GM12875 (cell line): ENCODE measurements around the gene IFFO2.

Experiments used
- H3K4me3 ChIP-seq: one replicate; pipeline ENCODE4 v1.5.1; 2011; ENCODE audit warnings: low read depth, low read length, control low read depth
- TF ChIP-seq, protein P1 (sequence below): IDR thresholded peaks from 2 replicates; pipeline ENCODE4 v1.5.1; 2011; ENCODE audit warnings: low read depth, mild to moderate bottlenecking, control low read depth, inconsistent platforms, low read length, moderate library complexity, borderline replicate concordance; ENCODE audit not compliant: insufficient read depth

The IFFO2 gene

DNA sequence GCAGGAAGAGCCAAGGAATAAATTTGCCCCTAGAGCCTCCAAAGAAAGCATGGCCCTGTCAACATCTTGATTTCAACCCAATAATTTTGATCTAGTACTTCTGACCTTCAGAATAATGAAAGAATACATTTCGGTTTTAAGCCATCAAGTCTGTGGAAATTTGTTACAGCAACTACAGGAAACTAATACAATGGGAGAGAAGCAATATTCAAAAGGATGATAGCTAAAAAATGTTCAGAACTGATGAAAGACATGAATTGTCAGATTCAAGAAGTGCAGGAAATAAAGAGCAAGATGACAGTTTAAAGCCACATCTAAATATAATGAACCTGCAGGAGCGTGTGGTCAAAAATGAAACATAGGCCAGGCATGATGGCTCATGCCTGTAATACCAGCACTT, 24.8 kb upstream of the IFFO2 start:
- no peak overlapping the region for H3K4me3 ChIP-seq
- TF ChIP-seq, protein P1, sequence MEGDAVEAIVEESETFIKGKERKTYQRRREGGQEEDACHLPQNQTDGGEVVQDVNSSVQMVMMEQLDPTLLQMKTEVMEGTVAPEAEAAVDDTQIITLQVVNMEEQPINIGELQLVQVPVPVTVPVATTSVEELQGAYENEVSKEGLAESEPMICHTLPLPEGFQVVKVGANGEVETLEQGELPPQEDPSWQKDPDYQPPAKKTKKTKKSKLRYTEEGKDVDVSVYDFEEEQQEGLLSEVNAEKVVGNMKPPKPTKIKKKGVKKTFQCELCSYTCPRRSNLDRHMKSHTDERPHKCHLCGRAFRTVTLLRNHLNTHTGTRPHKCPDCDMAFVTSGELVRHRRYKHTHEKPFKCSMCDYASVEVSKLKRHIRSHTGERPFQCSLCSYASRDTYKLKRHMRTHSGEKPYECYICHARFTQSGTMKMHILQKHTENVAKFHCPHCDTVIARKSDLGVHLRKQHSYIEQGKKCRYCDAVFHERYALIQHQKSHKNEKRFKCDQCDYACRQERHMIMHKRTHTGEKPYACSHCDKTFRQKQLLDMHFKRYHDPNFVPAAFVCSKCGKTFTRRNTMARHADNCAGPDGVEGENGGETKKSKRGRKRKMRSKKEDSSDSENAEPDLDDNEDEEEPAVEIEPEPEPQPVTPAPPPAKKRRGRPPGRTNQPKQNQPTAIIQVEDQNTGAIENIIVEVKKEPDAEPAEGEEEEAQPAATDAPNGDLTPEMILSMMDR = no peak

DNA sequence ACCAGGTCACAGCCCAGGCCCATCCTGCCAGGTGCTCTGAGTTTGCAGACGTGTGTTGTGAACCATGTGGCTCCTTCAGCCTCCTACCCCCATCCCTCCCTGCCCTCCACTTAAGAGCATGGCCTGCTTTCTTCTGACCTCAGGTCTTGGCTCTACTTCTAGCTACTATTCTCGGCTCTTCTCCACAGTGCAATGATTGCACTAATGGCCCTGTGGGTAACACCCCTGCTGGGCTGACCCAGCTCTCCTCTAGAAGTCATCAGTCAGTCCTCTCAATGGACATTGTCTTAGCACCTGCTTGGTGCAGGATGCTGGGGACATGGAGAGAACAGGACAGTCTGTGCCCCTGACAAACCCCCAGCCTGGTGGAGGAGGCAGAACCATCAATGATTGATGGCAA, 22.2 kb upstream of the IFFO2 start:
- TF ChIP-seq, protein P1 = no peak
- H3K4me3 ChIP-seq = no peak overlapping the region

DNA sequence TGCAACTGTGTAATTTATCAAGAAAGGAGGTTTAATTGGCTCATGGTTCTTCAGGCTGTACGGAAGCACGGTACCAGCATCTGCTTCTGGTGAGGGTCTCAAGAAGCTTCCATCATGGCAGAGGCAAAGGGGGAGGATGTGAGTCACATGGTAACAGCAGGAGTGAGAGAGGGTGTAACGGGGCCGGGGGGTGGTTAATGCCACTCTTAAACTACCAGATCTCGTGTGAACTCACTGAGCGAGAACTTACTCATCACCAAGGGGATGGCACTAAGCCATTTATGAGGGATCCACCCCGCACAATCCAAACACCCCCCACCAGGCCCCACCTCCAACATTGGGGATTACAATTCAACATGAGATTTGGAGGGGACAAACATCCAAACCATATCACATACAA, 21.0 kb upstream of the IFFO2 start:
- H3K4me3 ChIP-seq = no peak overlapping the region
- TF ChIP-seq, protein P1 = no peak

DNA sequence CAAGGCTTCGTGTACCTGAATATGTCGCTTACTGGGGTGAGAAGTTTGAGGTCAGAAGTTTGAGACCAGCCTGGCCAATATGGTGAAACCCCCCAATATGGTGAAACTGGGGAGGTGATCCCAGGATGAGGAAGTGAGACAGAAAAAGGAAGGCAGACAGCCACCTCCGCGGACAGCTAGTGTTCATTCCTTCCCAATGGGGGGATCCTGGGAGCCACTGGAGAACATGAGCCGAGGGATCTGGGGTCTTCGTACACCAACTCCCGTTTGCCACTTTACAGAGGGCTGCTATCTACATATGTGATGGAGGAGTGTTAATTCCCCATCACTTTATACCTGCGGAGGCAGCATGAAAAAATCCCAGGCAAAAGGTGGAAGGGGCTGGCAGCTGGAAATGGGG, 19.6 kb upstream of the IFFO2 start:
- TF ChIP-seq, protein P1 = no peak
- H3K4me3 ChIP-seq = no peak overlapping the region

DNA sequence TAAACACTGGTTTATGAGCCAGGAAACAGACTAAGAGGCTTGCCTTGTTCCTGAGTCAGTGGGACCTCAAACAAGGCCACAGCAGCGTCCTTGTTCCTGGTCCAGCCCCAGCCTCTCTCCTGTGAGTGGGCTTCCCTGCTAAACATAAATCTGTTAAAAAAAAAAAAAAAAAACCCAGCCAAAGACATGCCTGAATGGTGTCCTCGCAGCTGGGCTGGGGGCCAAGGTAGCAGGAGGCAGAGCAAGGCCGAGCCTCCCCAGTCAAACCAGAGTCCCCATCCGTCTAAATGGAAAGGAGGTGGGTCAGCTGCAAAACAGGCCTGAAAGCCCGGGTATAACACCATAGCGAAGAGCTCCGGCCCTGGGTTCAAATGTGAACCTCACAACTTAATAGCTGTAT, 18.1 kb upstream of the IFFO2 start:
- H3K4me3 ChIP-seq = no peak overlapping the region

DNA sequence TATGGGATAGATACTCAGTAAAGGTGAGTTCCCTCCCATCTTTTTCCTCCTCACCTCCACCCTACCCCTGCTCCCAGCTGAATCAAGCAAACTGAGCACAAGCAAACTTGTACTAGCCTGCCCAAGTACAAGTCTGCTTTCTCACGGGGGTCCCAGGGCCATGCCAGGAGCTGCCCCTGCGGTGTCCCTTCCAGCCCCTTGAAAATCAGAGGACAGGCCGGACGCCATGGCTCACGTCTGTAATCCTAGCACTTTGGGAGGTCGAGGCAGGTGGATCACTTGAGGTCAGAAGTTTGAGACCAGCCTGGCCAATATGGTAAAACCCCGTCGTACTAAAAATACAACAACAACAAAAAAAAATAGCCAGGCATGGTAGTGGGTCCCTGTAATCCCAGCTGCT, 17.5 kb upstream of the IFFO2 start:
- TF ChIP-seq, protein P1 = no peak
- H3K4me3 ChIP-seq = no peak overlapping the region

More for the DNA sequence above, 18.1 kb upstream of the IFFO2 start:
- TF ChIP-seq, protein P1 = no peak

DNA sequence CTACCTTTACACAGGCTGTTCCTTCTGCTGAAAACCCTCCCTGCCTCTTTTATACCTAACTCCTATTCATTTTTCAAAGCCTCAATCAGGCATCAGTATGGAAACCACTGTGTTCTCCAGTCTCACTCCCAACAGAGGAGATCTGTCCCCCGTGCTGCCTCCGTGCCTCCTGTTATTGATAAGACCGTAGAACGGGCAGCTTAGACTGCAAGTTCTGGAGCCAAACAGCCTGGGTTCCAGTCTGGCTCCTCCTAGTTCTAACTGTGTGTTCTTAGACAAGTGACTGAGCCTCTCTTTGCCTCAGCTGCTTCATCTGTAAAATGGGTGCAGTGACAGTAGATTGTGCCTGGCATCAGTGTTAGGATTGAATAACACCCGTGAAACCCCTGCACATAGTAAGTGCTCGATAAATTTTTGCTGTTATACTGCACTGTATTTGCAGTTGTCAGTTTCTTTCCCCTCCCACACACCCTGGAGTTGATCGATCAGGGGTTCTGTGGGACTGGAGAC, 17.0 kb upstream of the IFFO2 start:
- TF ChIP-seq, protein P1 = no peak
- no peak overlapping the region for H3K4me3 ChIP-seq
